CD4-positive, alpha-beta T cell treated with Interleukin-15 for 1 hour (primary cell): Measurements from ENCODE around the gene RETREG2.
A peak's percentile ranks its signal among the peaks of the same experiment; 100 is the strongest.

ENCODE experiments used
- DNase-seq: peaks from one replicate; pipeline ENCODE4 v3.0.0-alpha.2; 2020

RETREG2 gene, protein sequence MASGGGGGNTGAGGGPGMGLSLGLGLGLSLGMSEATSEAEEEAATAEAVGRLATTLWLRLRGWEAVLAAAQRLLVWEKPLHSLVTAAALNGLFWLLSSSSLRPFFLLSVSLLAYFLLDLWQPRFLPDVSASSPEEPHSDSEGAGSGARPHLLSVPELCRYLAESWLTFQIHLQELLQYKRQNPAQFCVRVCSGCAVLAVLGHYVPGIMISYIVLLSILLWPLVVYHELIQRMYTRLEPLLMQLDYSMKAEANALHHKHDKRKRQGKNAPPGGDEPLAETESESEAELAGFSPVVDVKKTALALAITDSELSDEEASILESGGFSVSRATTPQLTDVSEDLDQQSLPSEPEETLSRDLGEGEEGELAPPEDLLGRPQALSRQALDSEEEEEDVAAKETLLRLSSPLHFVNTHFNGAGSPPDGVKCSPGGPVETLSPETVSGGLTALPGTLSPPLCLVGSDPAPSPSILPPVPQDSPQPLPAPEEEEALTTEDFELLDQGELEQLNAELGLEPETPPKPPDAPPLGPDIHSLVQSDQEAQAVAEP

GRCh38 chr2:219177552-219178376 lies at the start of gene RETREG2:
Gene RETREG2, plus strand, starts transcription at chr2:219178275. Its CDS starts 78 bp downstream, at chr2:219178353.
- DNase-seq = peak; percentile 92

- no peak for DNase-seq
These were observed 49.7 kb upstream of the RETREG2 start for GRCh38 chr2:219128396-219128795.

DNA sequence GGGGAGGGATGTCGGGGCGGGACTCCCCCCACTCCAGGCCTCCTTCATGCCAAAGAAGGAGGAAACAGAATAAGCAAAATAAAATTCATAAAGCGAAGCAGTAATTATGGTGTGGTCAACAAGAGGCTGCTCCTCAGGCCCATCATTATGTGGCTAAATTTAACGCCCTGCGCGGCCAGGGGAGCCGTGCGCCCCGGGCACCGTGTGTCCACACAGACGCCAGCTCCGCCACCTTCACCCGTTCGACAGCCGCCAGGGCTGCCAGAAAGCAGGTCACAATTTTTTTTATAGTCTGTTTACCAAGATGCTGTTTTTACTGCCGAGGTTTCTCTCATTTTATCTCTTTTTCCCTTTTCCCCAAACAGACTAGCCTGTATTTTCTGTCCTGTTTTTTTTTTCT lies 48.5 kb upstream of the RETREG2 start:
- no peak for DNase-seq

- no peak for DNase-seq
These were observed 46.7 kb upstream of the RETREG2 start for GRCh38 chr2:219131327-219131726.

DNA sequence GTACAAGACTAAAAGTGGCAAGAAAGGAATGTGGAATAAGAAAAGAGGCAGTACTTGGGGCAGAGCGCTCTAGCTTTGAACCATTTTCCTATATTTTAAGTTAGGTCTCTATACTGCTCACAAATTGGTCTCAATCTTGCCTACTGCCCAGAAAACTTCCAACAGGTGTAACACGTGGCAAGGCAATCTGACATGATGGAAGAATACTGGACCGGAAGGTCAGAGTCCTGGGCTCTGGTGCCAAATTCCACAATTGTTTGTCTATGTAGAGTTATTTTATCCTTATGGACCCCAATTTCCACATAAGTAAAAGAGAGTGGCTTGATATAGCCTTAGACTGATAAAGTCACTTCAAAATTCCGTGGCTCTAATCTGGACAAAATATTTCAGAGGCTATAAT lies 46.3 kb upstream of the RETREG2 start:
- no peak for DNase-seq

GRCh38 chr2:219133976-219134375 lies 44.1 kb upstream of the RETREG2 start:
- no peak for DNase-seq

GRCh38 chr2:219140722-219141121 lies 37.4 kb upstream of the RETREG2 start:
- no peak for DNase-seq

DNA sequence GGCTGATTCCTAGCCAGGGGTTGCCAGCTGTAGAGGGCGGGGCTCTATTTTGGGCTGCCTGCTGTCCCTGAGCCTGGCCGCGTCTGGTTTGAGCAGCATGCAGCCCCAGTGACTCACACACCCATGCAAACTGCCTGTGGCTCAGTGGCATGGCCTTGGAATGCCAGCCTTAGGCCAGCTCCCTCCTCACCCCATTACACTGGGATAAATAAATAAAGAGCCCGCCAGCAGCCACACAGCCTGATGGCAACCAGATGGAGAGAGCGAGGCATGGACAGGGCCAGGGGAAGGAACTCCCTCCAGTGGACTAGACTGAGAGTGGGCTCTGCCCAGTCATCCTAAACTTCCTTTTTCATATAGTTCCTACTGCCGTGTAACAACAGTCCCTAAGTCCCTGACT lies 35.7 kb upstream of the RETREG2 start:
- DNase-seq = no peak

- no peak for DNase-seq
These were observed 28.4 kb upstream of the RETREG2 start for GRCh38 chr2:219149667-219150066.

- no peak for DNase-seq
These were observed 22.9 kb upstream of the RETREG2 start for GRCh38 chr2:219155054-219155644.

DNA sequence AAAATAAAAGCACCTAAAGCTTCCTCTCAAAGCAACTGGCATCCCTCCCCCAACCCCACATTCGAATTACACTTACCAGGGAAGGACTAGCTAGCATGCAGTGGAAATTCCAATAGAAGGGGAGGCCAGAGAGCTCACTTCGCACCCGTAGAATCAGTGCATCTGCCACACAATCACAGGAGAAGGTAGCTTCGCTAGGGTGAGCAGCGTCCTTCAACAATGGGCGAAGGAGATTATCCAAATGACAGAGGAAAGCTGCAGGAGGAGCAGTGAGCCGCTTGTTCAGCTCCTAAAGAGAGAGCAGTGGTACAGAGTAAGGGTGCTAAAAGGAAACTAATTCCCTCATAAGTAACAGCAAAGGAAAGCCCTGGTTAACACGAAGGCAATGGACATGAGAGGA lies 20.7 kb upstream of the RETREG2 start:
- no peak for DNase-seq

DNA sequence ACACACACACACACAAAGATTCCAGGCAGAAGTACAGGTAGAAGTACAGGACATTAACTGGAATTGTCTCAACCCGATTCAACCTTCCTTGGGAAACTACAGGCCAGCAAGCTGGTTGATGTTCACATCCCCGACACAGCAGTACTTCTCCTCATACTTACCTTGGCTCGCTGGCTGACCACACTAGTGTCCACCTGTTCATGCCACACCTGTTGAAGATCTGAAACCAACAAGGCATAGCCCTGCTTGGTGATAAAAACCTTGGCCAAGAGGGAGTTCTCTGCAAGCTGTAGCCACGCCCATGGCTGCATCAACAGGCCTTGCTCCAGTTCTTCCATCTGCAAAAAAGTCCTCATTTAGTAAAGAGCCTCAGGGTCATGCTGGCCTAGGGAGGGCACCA lies 20.1 kb upstream of the RETREG2 start:
- no peak for DNase-seq

- no peak for DNase-seq
These were observed 19.5 kb upstream of the RETREG2 start for GRCh38 chr2:219158586-219158985.

GRCh38 chr2:219159771-219160185 lies 18.3 kb upstream of the RETREG2 start:
- DNase-seq = no peak

GRCh38 chr2:219160186-219161017 lies 17.7 kb upstream of the RETREG2 start, which contains the start of gene NHEJ1:
Gene NHEJ1, minus strand, starts transcription at chr2:219160815. Its CDS starts 2,453 bp downstream, at chr2:219158362.
- DNase-seq = peak; percentile 92

GRCh38 chr2:219161097-219161496 lies 17.0 kb upstream of the RETREG2 start:
- no peak for DNase-seq

- DNase-seq = no peak
These were observed 14.9 kb upstream of the RETREG2 start for GRCh38 chr2:219163156-219163555.

GRCh38 chr2:219165058-219165911 lies 12.8 kb upstream of the RETREG2 start:
- no peak for DNase-seq

DNA sequence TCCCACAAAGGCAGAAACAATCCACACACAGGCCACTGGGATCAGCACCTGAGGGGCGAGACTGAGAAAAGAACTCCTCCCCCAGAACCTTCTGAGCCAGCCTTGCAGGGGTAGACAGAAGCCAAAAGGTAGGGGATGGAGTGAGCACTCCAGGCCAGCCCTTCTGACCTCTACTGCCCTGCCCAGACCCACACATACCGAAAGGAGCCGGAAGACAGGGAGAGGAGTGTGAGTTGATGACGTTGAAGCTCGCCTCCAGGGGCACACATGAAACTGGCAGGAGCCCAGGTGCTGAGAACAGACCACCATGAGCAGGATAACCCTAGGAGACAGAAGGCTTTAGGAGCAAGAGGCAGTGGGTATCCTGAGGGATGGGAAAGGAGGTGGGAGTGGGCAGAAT lies 10.1 kb upstream of the RETREG2 start:
- DNase-seq = no peak

DNA sequence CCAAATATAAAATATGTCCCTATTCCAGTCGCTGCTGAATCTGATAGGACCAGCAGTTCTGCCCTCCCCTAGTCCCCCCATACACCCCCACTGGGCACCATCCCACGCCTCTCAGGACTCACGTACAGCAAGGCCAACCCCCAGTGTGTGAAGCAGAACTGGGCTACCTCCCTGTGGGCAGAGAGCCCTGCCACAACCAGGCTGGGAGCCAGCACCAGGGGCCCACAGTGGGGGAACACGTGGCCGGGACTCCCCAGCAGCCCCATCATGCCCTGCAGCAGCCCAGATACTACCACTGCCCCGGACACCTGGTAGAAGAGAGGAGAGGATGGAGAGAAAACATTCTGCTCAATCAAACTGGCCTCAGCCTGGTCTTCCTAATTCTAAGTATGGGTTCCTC lies 9.5 kb upstream of the RETREG2 start:
- no peak for DNase-seq

DNA sequence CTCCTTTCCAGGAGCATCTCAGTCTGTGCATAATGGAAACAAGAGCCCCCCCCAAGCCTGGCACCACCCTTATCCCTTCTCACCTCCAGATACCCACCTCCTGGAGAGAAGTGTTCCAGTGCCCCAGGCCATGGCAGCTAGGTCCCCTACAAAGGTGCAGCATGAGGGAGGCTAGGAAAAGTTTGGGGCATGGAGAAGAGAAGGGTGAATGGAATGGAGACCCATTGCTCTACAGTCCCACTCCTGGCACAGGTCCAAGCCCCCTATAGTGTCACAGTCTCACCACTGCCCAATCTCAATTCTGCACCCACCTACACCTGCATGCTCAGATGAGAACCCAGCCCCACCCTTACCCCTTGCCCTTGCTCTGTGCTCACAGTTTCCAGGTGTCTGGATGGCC lies 9.1 kb upstream of the RETREG2 start:
- no peak for DNase-seq
